Panc1 (cell line): ENCODE results near the gene MACROD2. TPM values are rescaled to one million over a fixed set of nuclear protein-coding genes. Genes with fewer than 3 reads are reported as not detected.

Source experiments
- ATAC-seq: fragments of 200-7000 bp; cut with Tn5 transposase; 2 replicates; pipeline ENCODE4 v1.9.1; 2020; ENCODE audit warnings: mild to moderate bottlenecking, moderate library complexity
- BruUV-seq: library from RNA; stranded (reverse); fragments of 400-500 nt; replicated peaks from 2 replicates; lab custom pipeline; 2021; lab: Mats Ljungman, UMichigan
- CTCF ChIA-PET: fragments of 300-600 bp; sonication (Branson Sonifier 250); formaldehyde crosslinking; loops from one replicate; lab custom pipeline; 2022; ENCODE audit warnings: antibody characterized with exemption; lab: Charles Lee
- POLR2A ChIA-PET: fragments of 300-600 bp; sonication (Branson Sonifier 250); formaldehyde crosslinking; loops from one replicate; lab custom pipeline; 2022; ENCODE audit warnings: antibody characterized with exemption; lab: Charles Lee
- DNase-seq: peaks from one replicate; pipeline ENCODE4 v3.0.0-alpha.2; 2010; ENCODE audit warnings: low read depth, low spot score
- H3K27ac ChIP-seq: 2 replicates; pipeline ENCODE4 v1.5.1; 2011; ENCODE audit warnings: mild to moderate bottlenecking, low read length, inconsistent platforms
- H3K27me3 ChIP-seq: fragments of 200-500 bp; sonication (Bioruptor generic); 2 replicates; pipeline ENCODE4 v1.6.0; 2014; ENCODE audit warnings: low read length, inconsistent platforms; ENCODE audit not compliant: control insufficient read depth, insufficient read depth
- H3K36me3 ChIP-seq: fragments of 200-500 bp; sonication (Bioruptor generic); 2 replicates; pipeline ENCODE4 v1.5.1; 2014; ENCODE audit warnings: inconsistent platforms, mild to moderate bottlenecking, low read length, moderate library complexity; ENCODE audit not compliant: control insufficient read depth, insufficient read depth
- H3K4me1 ChIP-seq: 2 replicates; pipeline ENCODE4 v1.5.1; 2011; ENCODE audit warnings: inconsistent platforms, mild to moderate bottlenecking, low read length, moderate library complexity; ENCODE audit not compliant: control insufficient read depth, insufficient read depth
- H3K4me3 ChIP-seq, 2 experiments: 2 replicates each; pipeline ENCODE4 v1.5.1; 2011 to 2012; ENCODE audit warnings: low read depth in 2 of 2, low read length in 2 of 2, mild to moderate bottlenecking in 2 of 2, inconsistent platforms in 1 of 2, moderate library complexity in 1 of 2
- H3K9me3 ChIP-seq: fragments of 200-500 bp; sonication (Bioruptor generic); 2 replicates; pipeline ENCODE4 v1.5.1; 2014; ENCODE audit warnings: low read depth, mild to moderate bottlenecking, inconsistent platforms, low read length, moderate library complexity; ENCODE audit not compliant: control insufficient read depth, insufficient read depth
- POLR2AphosphoS5 ChIP-seq: IDR thresholded peaks from 2 replicates; pipeline ENCODE4 v1.6.1; 2012; ENCODE audit warnings: mild to moderate bottlenecking, low read depth, low read length, moderate library complexity
- SIN3A ChIP-seq: IDR thresholded peaks from 2 replicates; pipeline ENCODE4 v1.6.1; 2012; ENCODE audit warnings: low read depth, mild to moderate bottlenecking, low read length, moderate library complexity, borderline replicate concordance; ENCODE audit not compliant: insufficient read depth
- TCF7L2 ChIP-seq: IDR thresholded peaks from 2 replicates; pipeline ENCODE4 v1.6.1; 2011; ENCODE audit warnings: mild to moderate bottlenecking, low read depth, low read length, inconsistent platforms
- in situ Hi-C: cut with HindIII; loops from 2 replicates; pipeline ENCODE4 v1.10.0; 2016; ENCODE audit warnings: low sequenced_read_pairs, low pct_unique_long_range_greater_than_20kb
- intact Hi-C: fragments of 100-400 bp; cut with micrococcal nuclease; formaldehyde crosslinking; loops from one replicate; pipeline ENCODE4 v1.10.0; 2022; ENCODE audit not compliant: unreplicated experiment
- total RNA-seq: library from RNA; stranded (reverse); gene quantifications from one replicate; pipeline ENCODE4 v1.2.1, GENCODE V29; 2021; ENCODE audit not compliant: unreplicated experiment
- TF ChIP-seq, protein P1 (sequence below), 2 experiments: IDR thresholded peaks; 2 replicates each; pipeline ENCODE4 v1.6.1; 2011 to 2012; ENCODE audit warnings: low read depth in 2 of 2, control low read depth in 1 of 2, low read length in 1 of 2, mild to moderate bottlenecking in 1 of 2, moderate library complexity in 1 of 2; ENCODE audit not compliant: insufficient read depth in 1 of 2
- TF ChIP-seq, protein P2 (sequence below): fragments of 450-650 bp; IDR thresholded peaks from 2 replicates; pipeline ENCODE4 v1.5.1; 2017; ENCODE audit warnings: mild to moderate bottlenecking

Gene MACROD2
- total RNA-seq, 1 experiment from 2014 or later = 1.2 TPM

DNA sequence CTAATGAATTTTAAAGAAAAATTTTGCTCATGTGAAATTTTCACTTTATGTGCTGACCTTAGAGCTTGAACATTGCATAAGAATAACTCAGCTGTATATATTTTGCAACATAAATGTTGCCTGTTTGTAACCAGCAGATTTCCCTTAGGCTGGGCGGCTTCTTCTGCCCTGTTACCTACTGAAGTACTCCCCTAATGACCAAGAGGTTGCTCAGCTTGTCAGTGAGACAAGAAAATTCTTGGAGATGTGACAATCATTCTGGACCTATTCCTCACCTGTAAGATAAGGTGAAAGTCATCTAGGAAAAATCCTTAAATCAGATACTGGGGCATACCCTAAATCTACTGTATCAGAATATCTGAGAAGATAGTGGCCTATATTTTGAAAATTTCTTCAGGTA is 1516.2 kb downstream of the MACROD2 start:
- no peak for TF ChIP-seq SIN3A
- TF ChIP-seq, protein P1, sequence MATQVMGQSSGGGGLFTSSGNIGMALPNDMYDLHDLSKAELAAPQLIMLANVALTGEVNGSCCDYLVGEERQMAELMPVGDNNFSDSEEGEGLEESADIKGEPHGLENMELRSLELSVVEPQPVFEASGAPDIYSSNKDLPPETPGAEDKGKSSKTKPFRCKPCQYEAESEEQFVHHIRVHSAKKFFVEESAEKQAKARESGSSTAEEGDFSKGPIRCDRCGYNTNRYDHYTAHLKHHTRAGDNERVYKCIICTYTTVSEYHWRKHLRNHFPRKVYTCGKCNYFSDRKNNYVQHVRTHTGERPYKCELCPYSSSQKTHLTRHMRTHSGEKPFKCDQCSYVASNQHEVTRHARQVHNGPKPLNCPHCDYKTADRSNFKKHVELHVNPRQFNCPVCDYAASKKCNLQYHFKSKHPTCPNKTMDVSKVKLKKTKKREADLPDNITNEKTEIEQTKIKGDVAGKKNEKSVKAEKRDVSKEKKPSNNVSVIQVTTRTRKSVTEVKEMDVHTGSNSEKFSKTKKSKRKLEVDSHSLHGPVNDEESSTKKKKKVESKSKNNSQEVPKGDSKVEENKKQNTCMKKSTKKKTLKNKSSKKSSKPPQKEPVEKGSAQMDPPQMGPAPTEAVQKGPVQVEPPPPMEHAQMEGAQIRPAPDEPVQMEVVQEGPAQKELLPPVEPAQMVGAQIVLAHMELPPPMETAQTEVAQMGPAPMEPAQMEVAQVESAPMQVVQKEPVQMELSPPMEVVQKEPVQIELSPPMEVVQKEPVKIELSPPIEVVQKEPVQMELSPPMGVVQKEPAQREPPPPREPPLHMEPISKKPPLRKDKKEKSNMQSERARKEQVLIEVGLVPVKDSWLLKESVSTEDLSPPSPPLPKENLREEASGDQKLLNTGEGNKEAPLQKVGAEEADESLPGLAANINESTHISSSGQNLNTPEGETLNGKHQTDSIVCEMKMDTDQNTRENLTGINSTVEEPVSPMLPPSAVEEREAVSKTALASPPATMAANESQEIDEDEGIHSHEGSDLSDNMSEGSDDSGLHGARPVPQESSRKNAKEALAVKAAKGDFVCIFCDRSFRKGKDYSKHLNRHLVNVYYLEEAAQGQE (IDR thresholded peaks at IDR 0.05; ENCODE audit: insufficient read depth in 1 of 2, low read depth in 2 of 2, low read length in 1 of 2) = no peak
- TF ChIP-seq, protein P2, sequence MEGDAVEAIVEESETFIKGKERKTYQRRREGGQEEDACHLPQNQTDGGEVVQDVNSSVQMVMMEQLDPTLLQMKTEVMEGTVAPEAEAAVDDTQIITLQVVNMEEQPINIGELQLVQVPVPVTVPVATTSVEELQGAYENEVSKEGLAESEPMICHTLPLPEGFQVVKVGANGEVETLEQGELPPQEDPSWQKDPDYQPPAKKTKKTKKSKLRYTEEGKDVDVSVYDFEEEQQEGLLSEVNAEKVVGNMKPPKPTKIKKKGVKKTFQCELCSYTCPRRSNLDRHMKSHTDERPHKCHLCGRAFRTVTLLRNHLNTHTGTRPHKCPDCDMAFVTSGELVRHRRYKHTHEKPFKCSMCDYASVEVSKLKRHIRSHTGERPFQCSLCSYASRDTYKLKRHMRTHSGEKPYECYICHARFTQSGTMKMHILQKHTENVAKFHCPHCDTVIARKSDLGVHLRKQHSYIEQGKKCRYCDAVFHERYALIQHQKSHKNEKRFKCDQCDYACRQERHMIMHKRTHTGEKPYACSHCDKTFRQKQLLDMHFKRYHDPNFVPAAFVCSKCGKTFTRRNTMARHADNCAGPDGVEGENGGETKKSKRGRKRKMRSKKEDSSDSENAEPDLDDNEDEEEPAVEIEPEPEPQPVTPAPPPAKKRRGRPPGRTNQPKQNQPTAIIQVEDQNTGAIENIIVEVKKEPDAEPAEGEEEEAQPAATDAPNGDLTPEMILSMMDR = no peak
- no peak for TF ChIP-seq TCF7L2
- TF ChIP-seq POLR2AphosphoS5 = no peak
- Histone ChIP-seq H3K27me3 (no peaks in the 10 kb centered on the region), H3K36me3 (no peaks in the 10 kb centered on the region), H3K4me3 (no peak overlapping the region), H3K27ac (no peak overlapping the region), H3K9me3 (no peaks in the 10 kb centered on the region), H3K4me1 (no peaks in the 10 kb centered on the region)
- ChIA-PET POLR2A (no interaction called here), CTCF (no interaction called here)
- ATAC-seq = no peak
- no TSS peak for BruUV-seq
- in situ Hi-C loops (no loop called here), intact Hi-C loops (no loop called here)
- DNase-seq = no peak

DNA sequence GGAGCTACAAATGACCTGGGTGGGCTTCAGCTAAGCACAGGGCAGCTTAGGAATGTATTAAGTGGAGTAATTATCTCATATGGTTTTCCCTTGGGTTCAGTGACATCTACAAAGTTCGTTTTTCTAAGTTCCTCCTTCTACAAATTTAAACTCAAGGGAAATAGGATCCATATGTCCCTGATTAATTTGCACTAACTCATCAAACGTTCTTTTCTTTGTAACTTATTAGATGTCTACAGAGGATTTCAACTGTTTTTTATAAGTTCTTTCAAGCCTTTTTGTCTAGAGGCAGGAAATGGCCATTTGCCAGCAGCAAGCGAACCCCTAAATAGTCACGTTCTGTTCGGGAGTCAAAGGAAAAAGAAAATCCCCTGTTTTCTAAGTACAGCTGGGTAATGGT is 1517.6 kb downstream of the MACROD2 start:
- Histone ChIP-seq H3K27ac (no peak overlapping the region), H3K4me1 (no peaks in the 10 kb centered on the region), H3K9me3 (no peaks in the 10 kb centered on the region), H3K36me3 (no peaks in the 10 kb centered on the region), H3K27me3 (no peaks in the 10 kb centered on the region), H3K4me3 (no peak overlapping the region)
- DNase-seq = no peak
- no peak for TF ChIP-seq POLR2AphosphoS5
- TF ChIP-seq, protein P2 = no peak
- TF ChIP-seq, protein P1 (IDR thresholded peaks at IDR 0.05; ENCODE audit: insufficient read depth in 1 of 2, low read depth in 2 of 2, low read length in 1 of 2) = no peak
- no peak for TF ChIP-seq TCF7L2
- TF ChIP-seq SIN3A = no peak
- in situ Hi-C loops (no loop called here), intact Hi-C loops (no loop called here)
- ChIA-PET POLR2A (no interaction called here), CTCF (no interaction called here)
- ATAC-seq = no peak
- BruUV-seq = no TSS peak
